GM12892 (cell line): ENCODE data around the gene SOCS3.

ENCODE experiments used
- POLR2A ChIP-seq: IDR thresholded peaks from 2 replicates; pipeline ENCODE4 v1.6.1; 2011; ENCODE audit warnings: low read depth, low read length, control low read depth
- POLR2AphosphoS5 ChIP-seq: IDR thresholded peaks from 2 replicates; pipeline ENCODE4 v1.6.1; 2011; ENCODE audit warnings: low read depth, low read length, control low read depth

DNA sequence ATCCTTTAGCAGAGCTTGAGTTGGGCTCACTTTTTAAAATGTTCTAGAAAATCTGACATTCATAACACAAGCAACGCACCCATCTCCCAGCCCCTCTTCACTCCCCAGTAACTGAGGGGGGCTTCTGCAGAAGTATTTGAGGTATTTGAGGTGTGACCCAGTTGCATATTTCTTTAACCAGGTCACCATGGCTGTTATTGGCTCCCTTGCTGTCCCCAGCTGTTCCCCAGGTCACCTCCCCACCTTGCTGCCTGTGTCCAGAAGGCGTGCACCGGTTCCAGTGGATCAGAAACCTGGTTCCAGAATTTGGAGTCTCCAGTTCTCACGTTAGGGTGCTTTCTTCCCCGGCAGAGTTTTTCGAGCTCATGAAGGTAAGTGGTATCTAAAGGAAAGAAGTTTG is 32.4 kb upstream of the SOCS3 start:
- no peak for TF ChIP-seq POLR2A
- no peak for TF ChIP-seq POLR2AphosphoS5
